Smooth muscle cell (in vitro differentiated cells): Measurements from ENCODE around the gene THEM5. TPM values are rescaled to one million over a fixed set of nuclear protein-coding genes. Genes with fewer than 3 reads are reported as not detected.
"Not testable (repeated sequence)": the region's sequence is repeated elsewhere in the genome, so short reads cannot be mapped to it uniquely, and the experiment has no call there.

Source experiments
- DNase-seq: peaks from one replicate; lab custom pipeline; 2025; ENCODE audit not compliant: unreplicated experiment; lab: John Stamatoyannopoulos, UW
- H2AFZ ChIP-seq: fragments of 200-600 bp; sonication (generic); 2 replicates; pipeline ENCODE4 v1.6.0; 2016; ENCODE audit warnings: antibody characterized with exemption, low read depth, mild to moderate bottlenecking
- H3F3A ChIP-seq: fragments of 200-600 bp; sonication (generic); 2 replicates; pipeline ENCODE4 v1.6.0; 2017; ENCODE audit warnings: antibody characterized with exemption, low read depth
- H3K27ac ChIP-seq: fragments of 200-600 bp; sonication (generic); 2 replicates; pipeline ENCODE4 v1.5.1; 2016; ENCODE audit warnings: low read depth, mild to moderate bottlenecking
- H3K27me3 ChIP-seq: fragments of 200-600 bp; sonication (generic); 2 replicates; pipeline ENCODE4 v1.6.1; 2016; ENCODE audit warnings: low read depth, mild to moderate bottlenecking
- H3K36me3 ChIP-seq: fragments of 200-600 bp; sonication (generic); 2 replicates; pipeline ENCODE4 v1.5.1; 2016; ENCODE audit warnings: low read depth
- H3K4me1 ChIP-seq: fragments of 200-600 bp; sonication (generic); 2 replicates; pipeline ENCODE4 v1.5.1; 2016; ENCODE audit warnings: low read depth
- H3K4me2 ChIP-seq: fragments of 200-600 bp; sonication (generic); 2 replicates; pipeline ENCODE4 v1.6.0; 2016; ENCODE audit warnings: mild to moderate bottlenecking
- H3K4me3 ChIP-seq: fragments of 200-600 bp; sonication (generic); 2 replicates; pipeline ENCODE4 v1.5.1; 2016; ENCODE audit warnings: mild to moderate bottlenecking
- H3K79me2 ChIP-seq: fragments of 200-600 bp; sonication (generic); 2 replicates; pipeline ENCODE4 v1.6.0; 2016; ENCODE audit warnings: low read depth, mild to moderate bottlenecking
- H3K9ac ChIP-seq: fragments of 200-600 bp; sonication (generic); 2 replicates; pipeline ENCODE4 v1.6.0; 2016; ENCODE audit warnings: low read depth
- H3K9me3 ChIP-seq: fragments of 200-600 bp; sonication (generic); replicated peaks from 2 replicates; pipeline ENCODE4 v1.5.1; 2016; ENCODE audit warnings: low read depth
- H4K20me1 ChIP-seq: fragments of 200-600 bp; sonication (generic); 2 replicates; pipeline ENCODE4 v1.6.0; 2016; ENCODE audit warnings: low read depth
- WGBS: methylation state at CpG from one replicate; pipeline ENCODE4 v1.1.7; 2016; ENCODE audit warnings: low lambda C conversion rate; 5-methylcytosine and 5-hydroxymethylcytosine counted together
- polyA plus RNA-seq: library from polyadenylated mRNA; unstranded; fragments of >200 nt; fragmentation: Nextera tagmentation; extraction: Ambion mirVana; gene quantifications from 2 replicates; pipeline ENCODE4 v1.2.1, GENCODE V29; 2016
- total RNA-seq: library from RNA; depleted of rRNA; stranded (reverse); fragments of >200 nt; gene quantifications from 2 replicates; pipeline ENCODE4 v1.2.3, GENCODE V29; 2014
- TF ChIP-seq, protein P1 (sequence below): fragments of 200-600 bp; sonication (generic); IDR thresholded peaks from 2 replicates; pipeline ENCODE4 v1.5.1; 2017; ENCODE audit warnings: borderline replicate concordance, mild to moderate bottlenecking, antibody characterized with exemption; ENCODE audit not compliant: insufficient read depth, poor library complexity, severe bottlenecking

Gene THEM5
- total and polyA plus RNA-seq, 2 experiments from 2014 or later, result 0.76 to 1.0 TPM

DNA sequence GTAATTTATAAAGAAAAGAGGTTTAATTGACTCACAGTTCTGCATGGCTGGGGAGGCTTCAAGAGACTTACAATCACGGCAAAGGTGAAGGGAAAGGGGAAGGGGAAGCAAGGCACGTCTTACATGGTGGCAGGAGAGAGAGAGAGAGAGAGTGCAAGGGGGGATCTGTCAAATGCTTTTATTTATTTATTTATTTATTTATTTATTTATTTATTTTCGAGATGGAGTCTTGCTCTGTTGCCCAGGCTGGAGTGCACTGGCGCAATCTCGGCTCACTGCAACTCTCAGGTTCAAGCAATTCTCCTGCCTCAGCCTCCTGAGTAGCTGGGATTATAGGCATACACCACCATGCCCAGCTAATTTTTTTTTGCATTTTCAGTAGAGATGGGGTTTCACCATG lies 29.4 kb upstream of the THEM5 start:
- H3K36me3 ChIP-seq, H3K9ac ChIP-seq, H3K27me3 ChIP-seq, H3K27ac ChIP-seq, H3K79me2 ChIP-seq, H3K9me3 ChIP-seq, H4K20me1 ChIP-seq, DNase-seq, H3F3A ChIP-seq, H3K4me2 ChIP-seq, H3K4me3 ChIP-seq, H3K4me1 ChIP-seq, H2AFZ ChIP-seq: not testable (repeated sequence)
- WGBS, result 96% methylated on average over 5 of the region's 5 CpGs

DNA sequence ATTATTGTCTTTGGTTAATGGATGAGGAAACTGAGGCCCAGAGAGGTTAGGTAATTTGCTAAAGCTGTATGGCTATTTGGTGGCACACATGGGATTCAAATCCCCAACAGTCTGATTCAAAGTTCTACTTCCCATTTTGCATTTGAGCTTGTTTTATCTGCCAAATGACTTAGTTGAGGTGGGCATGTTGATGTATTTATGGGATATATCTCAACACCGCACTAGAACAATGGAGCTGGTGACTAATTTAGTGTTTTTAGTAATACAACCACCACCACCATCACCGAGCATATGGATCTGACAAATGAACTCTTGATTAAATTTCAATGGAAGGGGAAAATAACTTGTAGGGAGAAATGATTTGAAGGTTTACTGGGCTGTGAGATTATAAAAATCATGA lies 29.0 kb upstream of the THEM5 start:
- Histone ChIP-seq H3K27me3 (no peaks in the 10 kb centered on the region), H3F3A (no peaks in the 10 kb centered on the region), H3K9me3 (no peaks in the 10 kb centered on the region), H4K20me1 (no peaks in the 10 kb centered on the region), H2AFZ (no peak overlapping the region), H3K27ac (no peak overlapping the region), H3K4me2 (no peak overlapping the region), H3K79me2 (no peaks in the 10 kb centered on the region), H3K36me3 (no peaks in the 10 kb centered on the region), H3K4me3 (no peak overlapping the region), H3K9ac (no peak overlapping the region), H3K4me1 (no peaks in the 10 kb centered on the region)
- 97% methylated on average over 2 of the region's 2 CpGs for WGBS
- DNase-seq, result no peak
- TF ChIP-seq, protein P1, sequence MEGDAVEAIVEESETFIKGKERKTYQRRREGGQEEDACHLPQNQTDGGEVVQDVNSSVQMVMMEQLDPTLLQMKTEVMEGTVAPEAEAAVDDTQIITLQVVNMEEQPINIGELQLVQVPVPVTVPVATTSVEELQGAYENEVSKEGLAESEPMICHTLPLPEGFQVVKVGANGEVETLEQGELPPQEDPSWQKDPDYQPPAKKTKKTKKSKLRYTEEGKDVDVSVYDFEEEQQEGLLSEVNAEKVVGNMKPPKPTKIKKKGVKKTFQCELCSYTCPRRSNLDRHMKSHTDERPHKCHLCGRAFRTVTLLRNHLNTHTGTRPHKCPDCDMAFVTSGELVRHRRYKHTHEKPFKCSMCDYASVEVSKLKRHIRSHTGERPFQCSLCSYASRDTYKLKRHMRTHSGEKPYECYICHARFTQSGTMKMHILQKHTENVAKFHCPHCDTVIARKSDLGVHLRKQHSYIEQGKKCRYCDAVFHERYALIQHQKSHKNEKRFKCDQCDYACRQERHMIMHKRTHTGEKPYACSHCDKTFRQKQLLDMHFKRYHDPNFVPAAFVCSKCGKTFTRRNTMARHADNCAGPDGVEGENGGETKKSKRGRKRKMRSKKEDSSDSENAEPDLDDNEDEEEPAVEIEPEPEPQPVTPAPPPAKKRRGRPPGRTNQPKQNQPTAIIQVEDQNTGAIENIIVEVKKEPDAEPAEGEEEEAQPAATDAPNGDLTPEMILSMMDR, result no peak

DNA sequence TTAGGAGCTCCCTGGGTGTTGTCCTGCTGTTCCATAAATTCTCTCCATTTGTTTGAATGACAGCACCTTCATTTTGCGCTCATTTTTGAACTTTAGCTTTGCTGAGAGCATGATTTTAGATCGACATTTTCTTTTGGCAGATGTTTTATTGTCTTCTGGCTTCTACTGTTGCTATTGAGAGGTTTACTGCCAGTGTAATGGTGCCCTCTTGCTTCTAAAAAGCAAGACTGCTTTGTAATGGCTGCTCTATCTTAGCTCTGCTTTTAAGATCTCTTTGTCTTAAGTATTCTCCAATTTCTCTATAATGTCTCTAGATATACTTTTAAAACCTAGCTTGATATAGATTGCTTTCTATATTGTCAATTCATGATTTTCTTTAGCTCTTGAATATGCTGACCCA lies 28.0 kb upstream of the THEM5 start:
- no peak overlapping the region for H3K4me3 ChIP-seq
- no peaks in the 10 kb centered on the region for H3K9me3 ChIP-seq
- no peak for DNase-seq
- TF ChIP-seq, protein P1, result no peak
- no peak overlapping the region for H2AFZ ChIP-seq
- no peaks in the 10 kb centered on the region for H3K27me3 ChIP-seq
- no peaks in the 10 kb centered on the region for H3F3A ChIP-seq
- no peaks in the 10 kb centered on the region for H3K36me3 ChIP-seq
- H3K9ac ChIP-seq, result no peak overlapping the region
- 50% methylated on average over 2 of the region's 2 CpGs for WGBS
- no peaks in the 10 kb centered on the region for H3K79me2 ChIP-seq
- H4K20me1 ChIP-seq, result no peaks in the 10 kb centered on the region
- no peaks in the 10 kb centered on the region for H3K4me1 ChIP-seq
- no peak overlapping the region for H3K27ac ChIP-seq
- H3K4me2 ChIP-seq, result no peak overlapping the region

DNA sequence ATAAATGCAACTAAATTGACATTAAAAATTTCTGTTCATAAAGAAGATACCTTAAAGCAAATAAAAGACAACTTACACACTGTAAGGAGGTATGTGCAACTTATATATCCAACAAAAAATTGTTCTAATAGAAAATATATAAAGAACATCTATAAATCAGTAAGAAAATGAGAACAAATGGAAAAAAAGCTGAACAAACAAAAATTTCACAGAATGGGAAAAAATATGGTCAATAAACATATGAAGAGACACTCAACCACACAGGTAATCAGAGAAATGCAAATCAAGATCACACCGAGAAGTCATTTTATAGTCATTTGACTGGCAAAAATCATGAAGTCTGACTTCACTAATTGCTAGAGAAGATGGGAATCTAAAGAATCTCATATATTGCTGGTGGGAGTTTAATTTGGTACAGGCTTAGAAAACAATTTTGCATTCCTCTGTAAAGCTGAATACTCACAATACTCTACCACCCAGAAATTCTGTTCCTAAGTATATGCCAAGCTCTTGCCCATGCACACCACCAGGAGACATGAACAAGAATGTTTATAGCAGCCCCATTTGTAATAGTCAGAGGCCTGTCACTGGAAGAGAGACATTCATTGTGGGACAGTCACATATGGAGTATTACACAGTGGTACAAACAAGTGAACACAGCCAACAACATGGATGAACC lies 22.0 kb upstream of the THEM5 start:
- Histone ChIP-seq H3K4me3 (no peak overlapping the region), H3K4me1 (peaks cover 10% of the 10 kb centered on the region), H3K9ac (no peak overlapping the region), H3K9me3 (no peaks in the 10 kb centered on the region), H3F3A (no peaks in the 10 kb centered on the region), H3K27me3 (no peaks in the 10 kb centered on the region), H3K4me2 (no peak overlapping the region), H3K36me3 (no peaks in the 10 kb centered on the region), H2AFZ (no peak overlapping the region), H4K20me1 (no peaks in the 10 kb centered on the region), H3K79me2 (no peaks in the 10 kb centered on the region), H3K27ac (no peak overlapping the region)
- TF ChIP-seq, protein P1, result no peak
- WGBS, result 98% methylated on average over 1 of the region's 1 CpG
- DNase-seq, result no peak

DNA sequence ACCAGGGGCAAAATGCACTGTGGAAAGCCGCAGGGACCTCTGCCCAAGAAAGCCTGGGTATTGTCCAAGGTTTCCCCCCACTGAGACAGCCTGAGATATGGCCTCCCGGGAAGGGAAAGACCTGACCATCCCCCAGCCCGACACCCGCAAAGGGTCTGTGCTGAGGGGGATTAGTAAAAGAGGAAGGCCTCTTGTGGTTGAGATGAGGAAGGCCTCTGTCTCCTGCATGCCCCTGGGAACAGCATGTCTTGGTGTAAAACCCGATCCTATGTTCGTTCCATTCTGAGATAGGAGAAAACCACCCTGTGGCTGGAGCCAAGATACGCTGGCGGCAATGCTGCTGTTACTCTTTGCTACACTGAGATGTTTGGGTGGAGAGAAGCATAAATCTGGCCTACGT lies 19.3 kb upstream of the THEM5 start:
- not testable (repeated sequence) for H4K20me1 ChIP-seq, H3K79me2 ChIP-seq, DNase-seq, H3F3A ChIP-seq, H3K4me3 ChIP-seq, H3K4me1 ChIP-seq, H3K9me3 ChIP-seq, H3K9ac ChIP-seq, H3K4me2 ChIP-seq, H2AFZ ChIP-seq, H3K27ac ChIP-seq, H3K36me3 ChIP-seq, H3K27me3 ChIP-seq
- WGBS, result 36% methylated on average over 9 of the region's 9 CpGs
